HG03139 (cell line): ENCODE measurements around the gene CDH13.

Source experiments
- ATAC-seq: cut with Tn5 transposase; IDR thresholded peaks from one replicate; pipeline ENCODE4 v1.9.1; 2021; ENCODE audit not compliant: unreplicated experiment

CDH13 gene

DNA sequence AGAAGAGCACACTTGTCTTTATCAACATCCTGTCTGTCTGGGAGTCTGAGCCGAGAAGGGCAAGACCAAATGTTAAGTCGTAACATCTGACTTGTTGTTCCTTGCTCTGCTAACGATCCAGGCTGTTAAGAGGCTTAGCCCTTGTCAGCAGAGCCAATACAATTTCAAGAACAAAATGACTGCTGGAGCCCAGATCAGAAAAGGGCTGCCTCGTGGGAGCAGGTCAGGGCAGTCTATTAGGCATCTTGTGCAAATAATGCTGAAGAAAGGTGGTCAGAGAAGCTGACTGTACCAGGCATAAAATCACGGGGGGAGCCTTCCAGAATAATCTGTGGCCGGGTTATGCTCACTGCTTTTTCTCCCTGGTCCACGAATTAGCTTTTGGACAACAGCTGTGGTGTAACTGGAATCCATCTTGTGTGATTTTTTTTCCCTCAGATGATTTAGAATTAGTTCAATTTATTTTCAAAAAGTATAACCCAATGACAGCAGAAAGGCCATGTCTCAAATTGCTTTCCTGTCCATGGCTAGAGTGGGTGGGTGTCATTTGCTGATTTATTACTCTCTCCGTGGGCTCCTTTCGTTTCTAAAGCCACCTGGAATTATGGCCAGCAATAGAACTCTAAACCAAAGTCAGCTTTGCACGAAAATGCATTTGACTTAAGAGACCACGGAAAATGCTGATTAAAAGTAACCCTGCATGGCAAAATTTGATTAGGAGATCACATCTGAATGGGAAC is 959.9 kb downstream of the CDH13 start:
- ATAC-seq: no peak

DNA sequence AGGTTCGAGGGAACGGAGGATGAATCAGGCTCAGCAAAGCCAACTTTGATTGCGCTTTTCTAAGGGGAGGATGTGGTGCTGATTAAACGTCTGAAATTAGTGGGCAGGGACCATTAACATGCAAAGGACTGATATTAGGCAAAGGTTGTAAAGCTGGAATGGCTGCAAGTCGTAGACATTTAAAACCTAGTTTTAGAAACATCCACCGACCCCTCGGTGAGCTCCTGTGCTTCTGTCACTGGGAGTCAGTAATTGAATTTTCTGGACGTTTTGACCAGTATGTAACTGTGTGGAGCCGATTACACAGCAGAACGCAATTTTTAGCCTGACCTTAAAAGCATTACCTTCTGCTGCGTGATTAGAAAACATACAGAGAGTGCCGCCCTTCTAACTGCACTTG is 960.4 kb downstream of the CDH13 start:
- no peak for ATAC-seq

DNA sequence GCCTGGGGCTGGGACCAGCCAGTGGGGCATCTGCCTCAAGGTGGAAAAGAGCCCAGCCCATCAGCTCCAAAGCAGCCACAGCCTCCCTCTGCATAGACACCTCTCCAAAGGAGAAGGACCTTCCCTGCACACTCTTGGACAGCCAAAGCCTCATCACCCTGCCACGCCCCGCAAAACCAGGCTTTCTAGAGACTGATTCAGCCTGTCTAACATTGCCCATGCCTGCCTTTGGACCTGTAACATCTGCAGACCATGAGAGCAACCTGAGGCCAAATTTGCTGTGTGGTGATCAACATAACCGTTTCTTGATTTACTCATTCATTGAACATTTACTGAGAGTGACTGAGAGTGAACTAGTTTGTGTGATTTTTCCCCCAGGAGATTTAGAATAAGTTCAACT is 961.3 kb downstream of the CDH13 start:
- no peak for ATAC-seq

DNA sequence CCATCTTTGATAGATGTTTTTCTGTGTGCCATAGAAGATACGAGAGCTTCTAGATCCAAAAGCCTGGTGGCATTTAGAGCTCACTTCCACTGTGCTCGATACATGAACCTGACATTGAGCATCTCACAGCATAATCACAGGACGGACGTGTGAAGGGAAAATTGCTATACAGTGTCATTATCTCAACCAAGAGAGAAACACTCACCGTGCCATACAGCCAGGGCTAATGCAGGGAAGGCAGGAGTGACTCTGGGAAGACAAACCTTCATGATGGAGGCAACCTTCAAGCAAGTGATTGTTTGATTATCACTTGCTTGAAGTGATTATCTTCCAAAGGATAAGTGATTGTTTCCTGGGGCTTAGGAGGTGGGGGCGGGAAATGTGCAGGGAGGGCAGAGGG is 962.8 kb downstream of the CDH13 start:
- no peak for ATAC-seq

DNA sequence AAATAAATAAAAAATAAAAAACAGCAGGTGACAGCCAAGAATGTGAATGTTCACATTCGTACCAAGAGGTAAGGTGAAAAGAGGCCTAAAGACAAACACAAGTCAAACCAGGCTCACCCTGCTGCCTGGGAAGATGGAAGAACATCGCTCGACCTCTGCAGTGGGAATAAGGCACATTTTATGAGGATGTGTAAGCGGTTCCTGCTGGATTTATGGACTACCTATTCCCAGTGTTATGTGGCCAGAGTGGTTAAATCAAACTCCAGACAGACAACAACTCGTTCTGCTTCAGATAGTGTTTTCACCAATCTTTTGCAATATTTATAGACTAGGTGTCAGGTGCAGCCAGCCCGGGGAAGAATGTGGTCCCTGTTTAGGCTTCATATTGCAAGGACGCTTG is 966.0 kb downstream of the CDH13 start:
- no peak for ATAC-seq

DNA sequence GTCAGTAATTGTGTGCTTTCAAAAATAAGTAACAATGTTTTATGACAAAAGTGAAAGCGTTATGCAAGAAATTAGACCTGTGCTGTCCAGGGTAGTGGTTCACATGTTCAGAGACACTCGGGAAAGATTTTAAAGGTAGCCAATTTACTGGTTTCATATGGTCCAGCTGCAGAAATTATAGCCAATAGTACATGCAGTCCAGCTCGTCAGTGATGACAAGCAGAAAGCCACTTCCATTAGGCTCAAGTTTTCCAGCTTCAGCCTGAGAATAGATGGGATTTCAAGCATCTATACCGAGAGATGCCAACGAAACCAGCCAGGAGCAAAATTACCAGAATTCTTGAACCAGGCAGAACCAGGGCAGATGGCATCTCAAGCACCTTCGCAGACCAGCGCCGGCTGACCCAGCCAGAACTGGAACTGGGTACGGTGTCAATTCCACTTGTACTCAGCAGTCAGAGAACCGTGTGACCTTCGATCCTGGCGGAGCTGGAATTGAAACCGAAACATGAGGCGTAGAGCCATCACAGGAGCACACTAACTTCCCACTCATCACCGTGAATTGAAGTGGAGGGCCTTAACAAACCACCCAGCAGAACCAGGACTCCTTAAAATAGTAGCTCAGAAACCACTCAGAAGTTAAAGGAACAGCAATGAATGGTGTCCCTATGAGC is 973.2 kb downstream of the CDH13 start:
- no peak for ATAC-seq

DNA sequence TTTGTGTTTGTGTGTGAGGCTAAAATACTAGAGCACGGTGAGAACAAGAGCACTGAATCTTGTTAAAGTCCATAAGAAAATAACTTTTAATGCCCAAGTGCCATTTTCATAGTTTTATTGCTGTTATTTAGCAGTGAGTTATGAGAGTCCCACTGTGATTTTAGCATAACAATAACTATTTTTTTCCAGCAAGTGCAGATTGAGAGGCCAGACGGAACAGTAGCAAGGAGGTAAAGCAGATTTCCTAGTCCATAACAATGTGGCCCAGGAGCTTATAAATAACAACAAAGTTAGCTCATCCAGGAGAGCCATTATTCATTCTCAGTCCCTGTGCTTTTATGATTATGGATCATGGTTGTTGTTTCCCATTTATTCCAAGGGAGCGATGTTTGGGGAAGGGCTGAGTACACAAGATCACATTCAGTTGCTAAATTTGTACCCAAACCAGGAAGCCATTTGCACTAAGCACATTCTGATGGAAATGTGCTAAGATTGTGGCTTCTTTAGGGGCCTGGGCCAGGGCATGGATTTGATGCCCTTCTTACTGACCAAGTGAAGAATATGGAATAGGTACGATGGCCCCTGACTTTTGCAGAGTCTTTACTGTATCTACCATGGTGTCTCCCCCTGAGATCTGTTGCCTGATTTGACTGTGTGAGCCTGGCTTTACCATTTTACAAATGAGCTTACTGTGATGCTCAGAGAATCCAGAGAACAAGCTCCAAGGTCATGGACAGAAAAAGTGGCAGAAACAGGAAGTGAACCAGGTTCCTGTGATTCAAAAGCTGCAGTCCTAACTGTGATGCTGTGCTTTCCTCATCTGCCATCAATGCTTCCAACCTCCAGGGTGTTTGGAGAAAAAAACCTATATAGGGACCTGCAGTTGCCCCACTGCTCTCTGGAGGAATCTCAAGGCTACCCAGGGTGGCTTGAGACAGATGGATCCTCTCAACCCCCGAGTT is 976.3 kb downstream of the CDH13 start:
- ATAC-seq: no peak

DNA sequence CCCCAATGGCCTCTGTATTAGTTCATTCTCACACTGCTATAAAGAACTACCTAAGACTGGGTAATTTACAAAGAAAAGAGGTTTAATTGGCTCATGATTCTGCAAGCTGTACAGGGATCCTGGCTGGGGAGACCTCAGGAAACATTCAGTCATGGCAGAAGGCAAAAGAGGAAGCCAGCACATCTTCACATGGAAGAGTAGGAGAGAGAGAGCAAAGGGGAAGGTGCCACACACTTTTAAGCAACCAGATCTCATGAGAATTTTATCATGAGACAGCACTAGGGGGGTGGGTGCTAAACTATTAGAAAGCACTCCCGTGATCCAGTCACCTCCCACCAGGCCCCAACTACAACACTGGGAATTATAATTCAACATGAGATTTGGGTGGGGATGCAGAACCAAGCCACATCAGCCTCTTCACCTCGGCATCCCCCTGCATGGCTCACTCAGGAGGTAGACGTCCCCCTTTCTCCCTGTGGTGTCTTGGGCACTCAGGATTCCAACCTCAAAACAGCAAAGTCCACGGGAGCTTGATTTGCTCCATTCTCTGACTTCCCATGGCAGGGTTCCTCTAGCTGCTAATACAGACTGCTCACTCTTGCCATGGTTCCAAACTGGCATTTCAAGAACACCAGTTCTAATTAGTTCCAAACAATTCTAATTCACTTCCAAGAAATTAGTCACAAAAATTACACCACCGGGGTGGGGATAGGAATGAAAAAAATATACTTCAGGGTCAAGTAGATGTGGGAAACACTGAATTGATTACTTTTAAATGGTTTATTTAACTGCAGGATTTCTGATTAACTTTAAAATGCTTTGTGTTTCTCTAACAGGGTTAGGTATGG is 977.2 kb downstream of the CDH13 start:
- no peak for ATAC-seq

DNA sequence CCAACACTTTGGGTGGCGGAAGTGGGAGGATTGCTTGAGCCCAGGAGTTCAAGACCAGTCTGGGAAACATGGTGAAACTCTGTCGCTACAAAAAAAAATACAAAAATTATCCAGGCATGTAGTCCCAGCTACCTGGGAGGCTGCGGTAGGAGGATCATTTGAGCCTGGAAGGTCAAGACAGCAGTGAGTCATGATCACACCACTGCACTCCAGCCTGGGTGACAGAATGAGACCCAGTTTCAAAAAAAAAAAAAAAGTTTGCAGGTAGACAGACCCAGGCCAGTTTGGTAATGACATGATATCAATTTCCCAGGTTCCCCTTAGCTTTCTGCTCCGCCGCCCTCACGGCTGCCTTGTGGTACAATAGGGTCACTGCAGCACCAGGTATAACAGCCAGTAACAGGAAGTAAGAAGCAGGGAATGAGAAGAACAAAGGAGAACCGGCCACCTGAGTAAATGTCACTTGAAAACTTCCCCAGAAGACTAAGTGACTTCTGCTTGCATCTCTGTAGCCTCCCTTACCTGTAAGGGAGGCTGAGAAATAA is 979.8 kb downstream of the CDH13 start:
- ATAC-seq: no peak

DNA sequence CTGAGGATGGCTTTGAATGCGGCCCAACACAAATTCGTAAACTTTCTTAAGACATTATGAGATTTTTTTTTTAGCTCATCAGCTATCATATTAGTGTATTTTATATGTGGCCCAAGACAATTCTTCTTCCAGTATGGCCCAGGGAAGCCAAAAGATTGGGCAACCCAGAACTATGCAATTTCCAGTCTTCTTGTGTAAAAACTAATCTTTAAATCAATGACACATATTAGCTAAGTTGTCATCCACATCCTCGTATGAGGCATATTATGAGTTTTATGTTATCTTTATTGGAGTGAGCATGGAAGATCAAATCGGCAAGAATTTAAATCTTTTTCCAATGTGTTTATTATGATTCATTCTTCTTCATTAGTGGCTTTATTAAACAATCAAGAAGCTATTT is 982.4 kb downstream of the CDH13 start:
- no peak for ATAC-seq

DNA sequence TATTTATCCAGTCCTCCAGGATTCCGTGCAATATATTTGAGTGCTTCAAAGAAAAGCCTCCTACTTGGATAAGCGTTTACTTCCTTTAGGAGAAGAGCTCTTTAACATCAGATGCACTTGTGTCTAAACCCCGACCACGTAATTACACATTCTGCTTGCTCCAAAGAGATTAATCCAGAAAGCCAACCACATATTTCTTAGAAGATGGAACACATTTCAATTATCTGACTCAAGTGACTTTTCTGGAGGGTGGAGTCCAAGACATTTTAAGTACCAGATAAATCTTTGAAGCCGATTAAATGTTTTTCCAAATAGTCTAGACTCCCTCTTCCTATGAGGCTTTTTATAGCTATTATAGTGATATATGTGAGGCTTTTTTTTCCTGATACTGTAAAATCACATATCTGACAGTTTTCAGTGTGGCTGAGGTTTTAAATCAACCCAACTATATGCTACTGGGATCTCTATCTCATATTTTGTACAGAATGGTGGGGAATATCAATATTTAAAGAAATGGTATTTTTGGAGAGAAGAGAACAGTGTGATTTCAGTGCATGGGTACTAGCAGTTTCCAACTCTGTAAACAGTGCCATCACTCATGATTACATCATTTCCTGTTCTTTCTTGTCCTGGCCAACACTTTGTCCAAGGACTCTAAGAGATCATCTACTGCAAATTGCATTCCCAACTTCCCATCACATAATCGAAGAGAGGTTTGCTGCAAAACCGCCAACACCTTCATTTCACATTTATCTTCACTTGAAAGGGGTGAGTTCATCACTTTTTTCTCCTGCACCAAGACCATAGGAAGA is 988.6 kb downstream of the CDH13 start:
- ATAC-seq: no peak

DNA sequence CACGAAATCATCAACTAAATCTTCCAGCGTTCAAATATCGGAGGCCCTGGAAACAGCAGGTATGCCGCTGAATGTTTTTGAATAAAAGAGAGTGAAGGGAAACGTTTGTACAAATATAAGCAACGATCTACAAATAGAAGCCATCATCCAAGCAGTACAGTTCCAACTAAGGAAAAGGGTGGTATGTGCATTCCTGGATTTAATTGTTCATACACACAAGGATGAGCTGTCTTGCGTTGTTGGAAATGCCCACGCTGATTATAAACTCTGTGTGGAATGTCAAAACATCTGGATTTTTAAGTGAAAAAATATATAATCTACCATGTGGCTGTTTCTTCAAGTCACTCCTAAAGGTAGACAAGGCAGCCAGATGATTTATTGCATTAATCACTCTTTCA is 989.2 kb downstream of the CDH13 start:
- no peak for ATAC-seq

DNA sequence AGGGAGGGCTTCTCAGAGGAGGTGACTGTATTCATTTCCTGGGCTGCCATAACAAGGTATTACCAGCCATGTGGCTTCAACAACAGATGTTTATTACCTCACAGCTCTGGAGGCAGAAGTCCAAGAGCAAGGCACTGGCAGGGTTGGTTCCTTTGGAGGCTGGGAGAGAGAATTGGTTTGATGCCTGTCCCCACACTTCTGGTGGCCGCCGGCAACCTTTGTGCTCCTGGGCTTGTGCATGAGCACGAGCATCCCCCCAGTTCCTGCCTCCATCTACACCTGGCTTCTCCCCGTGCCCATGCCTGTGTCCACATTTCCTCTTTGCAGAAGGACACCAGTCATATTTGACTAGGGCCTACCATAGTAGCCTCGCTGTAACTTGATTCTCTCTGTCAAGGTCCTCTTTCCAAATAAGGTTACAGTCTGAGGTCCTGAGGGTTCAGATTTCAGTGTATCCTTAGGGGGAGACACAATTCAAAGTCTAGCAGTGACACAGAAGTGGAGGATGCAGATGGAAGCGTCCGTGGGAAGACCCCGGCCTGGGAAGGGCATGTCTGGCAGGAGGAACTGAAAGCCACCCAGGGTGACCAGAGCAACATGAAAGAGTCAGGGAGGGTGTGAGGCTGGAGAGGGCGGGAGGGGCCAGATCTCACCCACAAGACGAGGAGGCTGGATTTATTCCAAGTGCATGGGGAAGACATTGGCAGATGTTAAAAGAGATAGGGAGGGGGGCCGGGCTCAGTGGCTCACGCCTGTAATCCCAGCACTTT is 992.8 kb downstream of the CDH13 start:
- ATAC-seq: no peak

DNA sequence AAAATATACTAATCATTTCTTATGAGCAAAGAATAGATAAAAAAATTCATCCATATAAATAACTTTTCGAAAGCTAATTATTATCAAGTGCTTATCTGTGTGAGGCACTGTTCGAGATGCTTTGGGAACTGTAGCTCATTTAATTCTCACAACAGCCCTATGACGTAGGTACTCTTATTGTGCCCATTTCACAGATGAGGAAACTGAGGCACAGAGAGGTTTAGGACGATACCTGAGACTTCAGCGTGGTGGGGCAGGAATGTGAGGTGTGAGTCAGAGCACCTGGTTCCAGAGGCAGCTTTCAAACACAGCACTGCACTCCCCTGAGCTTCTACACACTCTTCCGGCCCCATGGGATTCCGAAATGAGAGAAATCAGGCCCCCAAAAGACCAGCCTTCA is 995.2 kb downstream of the CDH13 start:
- ATAC-seq: no peak

DNA sequence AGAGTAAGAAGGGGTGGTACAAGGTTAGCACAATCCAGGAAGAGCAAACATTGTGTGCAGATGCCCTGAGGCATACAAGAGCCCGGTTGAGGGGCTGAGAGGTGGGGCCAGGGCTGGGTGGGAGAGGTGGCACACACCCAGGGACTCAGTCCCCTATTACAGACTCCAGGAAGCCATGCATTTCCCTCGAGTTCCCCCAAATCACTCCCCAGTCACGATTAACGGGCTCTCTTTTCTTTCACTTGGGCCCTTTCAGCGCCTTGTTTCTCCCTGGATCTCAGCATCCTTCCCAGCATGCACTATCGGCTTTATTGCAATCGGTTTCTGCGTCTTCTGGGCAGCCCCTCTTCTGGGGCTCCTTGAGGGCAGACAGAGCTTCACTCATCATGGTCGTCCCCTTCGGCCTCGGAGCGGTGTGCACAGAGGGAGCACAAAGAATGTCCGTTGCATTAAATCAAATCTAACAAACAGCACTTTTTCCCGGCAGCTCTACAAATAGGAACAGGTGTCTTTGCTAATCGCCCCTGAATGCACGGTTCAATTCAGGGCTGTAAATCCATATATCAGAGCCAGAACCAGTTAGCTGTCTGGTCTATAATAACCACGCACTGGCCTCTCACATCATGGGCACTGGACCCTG is 996.4 kb downstream of the CDH13 start:
- ATAC-seq: no peak

DNA sequence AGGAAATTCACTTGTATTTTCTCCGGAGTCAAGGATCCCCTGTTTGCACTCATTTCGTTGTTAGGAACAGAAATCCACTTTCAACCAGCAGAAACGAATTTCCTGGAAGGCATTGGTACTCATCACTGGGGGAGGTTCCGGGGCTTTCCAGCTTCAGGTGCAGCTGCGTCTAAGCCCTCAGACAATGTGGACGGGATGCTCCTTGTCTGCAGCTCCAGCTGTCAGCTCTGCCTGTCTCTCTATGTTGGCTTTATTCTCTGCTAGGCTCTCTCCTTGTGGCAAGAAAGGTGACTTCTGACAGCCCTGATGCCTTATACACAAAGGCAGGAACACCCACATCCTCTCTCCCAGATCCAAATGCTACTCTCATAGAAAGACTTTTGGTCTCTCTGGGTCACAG is 997.1 kb downstream of the CDH13 start:
- no peak for ATAC-seq

DNA sequence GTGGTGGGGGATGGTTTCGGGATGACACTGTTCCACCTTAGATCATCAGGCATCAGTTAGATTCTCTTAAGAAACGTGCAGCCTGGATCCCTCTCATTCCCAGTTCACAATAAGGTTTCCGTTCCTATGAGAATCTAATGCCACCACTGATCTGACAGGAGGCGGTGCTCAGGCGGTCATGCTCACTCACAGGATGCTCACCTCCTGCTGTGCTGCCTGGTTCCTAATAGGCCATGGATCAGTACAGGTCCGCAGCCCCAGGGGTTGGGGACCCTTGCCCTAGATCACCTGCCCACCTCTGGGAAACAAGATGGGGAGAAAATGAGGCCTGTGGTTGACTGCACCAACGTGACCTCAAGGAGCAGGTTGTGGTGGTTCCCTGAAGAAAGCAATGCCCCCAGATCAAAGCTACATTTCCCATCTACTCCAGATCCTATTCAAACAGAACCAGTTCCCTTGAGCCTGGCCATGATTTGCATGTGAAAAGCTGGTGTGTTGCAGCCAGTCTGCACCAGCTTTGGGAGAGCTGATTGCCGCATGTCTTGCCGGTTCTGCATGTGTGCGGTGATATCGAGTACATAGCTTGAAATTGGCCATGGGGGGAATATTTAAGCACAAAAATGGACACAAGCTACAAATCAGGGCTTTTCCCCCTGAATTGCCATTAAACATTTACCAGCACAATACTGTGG is 997.8 kb downstream of the CDH13 start:
- ATAC-seq: no peak

DNA sequence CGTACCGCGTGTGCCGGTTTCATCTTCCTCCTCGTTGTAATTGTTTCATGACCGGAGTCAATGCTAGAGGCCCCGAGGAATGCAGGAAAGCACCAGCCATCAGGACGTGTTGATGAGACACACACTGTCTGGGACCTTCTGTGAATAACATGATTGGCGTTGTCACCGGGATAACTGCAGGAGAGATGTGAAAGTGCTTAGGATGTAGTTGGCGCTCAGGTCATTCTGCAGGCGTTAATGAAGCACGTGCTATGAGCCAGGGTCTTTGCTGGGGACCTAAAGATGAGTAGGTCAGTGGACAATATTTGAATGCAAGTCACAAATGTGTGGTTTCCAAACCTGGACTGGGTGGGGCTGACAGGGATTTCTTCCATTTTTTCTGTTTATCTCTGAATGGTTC is 999.4 kb downstream of the CDH13 start:
- ATAC-seq: no peak
